ENCODE results near the gene BMF.

Gene BMF

DNA sequence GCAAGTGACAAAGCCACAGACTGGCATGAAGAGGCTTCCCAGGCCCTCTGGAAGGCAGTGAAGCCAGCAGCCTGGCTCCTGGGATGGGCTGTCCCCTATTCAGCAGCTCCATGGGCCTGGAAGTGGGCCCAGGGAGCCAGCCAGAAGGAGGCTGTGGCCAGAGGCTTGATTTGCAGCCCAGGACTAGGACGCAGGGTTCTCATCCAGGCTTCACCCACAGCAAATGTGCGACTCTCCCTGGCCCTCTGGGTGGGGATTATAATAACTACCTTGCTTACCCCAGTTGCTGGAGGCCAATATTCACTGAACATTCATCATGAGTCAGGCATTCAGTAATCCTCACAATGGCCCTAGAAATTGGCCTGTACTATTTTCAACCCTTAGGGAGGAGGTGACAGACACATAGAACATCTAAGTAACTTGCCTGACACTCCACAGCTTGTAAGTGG lies 45.1 kb downstream of the BMF start:
- Histone ChIP-seq H3K4me3 (ENCODE audit: insufficient read depth, low read depth, low read length) (no peak overlapping the region), H3K27me3 (ENCODE audit: control insufficient read depth, insufficient read depth, low read length, poor library complexity, severe bottlenecking) (no peaks in the 10 kb centered on the region), H3K36me3 (ENCODE audit: control insufficient read depth, insufficient read depth, low read length) (no peaks in the 10 kb centered on the region), H3K9me3 (ENCODE audit: control insufficient read depth, low read length) (no peaks in the 10 kb centered on the region), H3K27ac (ENCODE audit: insufficient read depth, low read depth, low read length, poor library complexity, severe bottlenecking) (no peak overlapping the region), H3K4me1 (ENCODE audit: control insufficient read depth, insufficient read depth, low read length) (peaks cover 36% of the 10 kb centered on the region)
- 96 to 98% methylated on average over 2 of the region's 2 CpGs for WGBS, 2 experiments

DNA sequence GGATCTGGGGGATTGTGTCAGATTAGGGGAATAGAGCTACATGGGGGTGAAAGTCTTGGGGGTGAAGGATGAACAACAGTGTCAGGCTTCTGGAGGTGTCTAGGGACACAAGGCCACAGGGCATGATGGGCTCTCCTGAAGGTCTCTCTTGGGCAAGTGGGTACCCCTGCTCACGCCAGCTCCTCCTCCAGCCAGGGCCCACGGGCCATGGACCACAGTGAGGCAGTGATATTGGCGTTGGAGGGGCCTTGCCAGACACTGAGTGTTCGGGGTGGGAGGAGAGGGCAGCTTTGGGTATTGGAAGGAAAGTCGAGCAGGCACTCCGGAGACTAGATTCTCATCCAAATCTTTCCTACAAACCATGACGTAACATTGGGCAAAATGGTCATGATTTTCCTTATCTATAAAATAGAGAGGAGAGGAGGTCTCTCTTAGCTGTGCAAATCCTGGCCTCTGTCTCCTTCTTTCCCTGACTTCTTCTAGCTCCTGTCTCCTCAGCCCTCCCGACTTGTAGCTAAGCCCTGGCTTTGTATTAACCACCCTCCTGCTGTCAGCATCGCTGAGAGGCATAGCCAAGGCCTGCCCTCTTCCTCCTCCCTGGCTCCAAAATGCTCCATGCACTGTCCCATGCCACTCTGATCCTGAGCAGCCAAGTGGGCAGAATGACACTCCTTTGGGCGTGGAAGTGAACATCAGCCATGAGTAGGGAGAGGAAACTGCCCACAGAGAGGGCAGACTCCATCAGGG lies 45.7 kb downstream of the BMF start:
- 75 to 77% methylated on average over 10 of the region's 10 CpGs for WGBS, 2 experiments
- Histone ChIP-seq H3K27me3 (ENCODE audit: control insufficient read depth, insufficient read depth, low read length, poor library complexity, severe bottlenecking) (no peaks in the 10 kb centered on the region), H3K36me3 (ENCODE audit: control insufficient read depth, insufficient read depth, low read length) (no peaks in the 10 kb centered on the region), H3K4me3 (ENCODE audit: insufficient read depth, low read depth, low read length) (no peak overlapping the region), H3K27ac (ENCODE audit: insufficient read depth, low read depth, low read length, poor library complexity, severe bottlenecking) (no peak overlapping the region), H3K4me1 (ENCODE audit: control insufficient read depth, insufficient read depth, low read length) (peaks cover 31% of the 10 kb centered on the region), H3K9me3 (ENCODE audit: control insufficient read depth, low read length) (no peaks in the 10 kb centered on the region)

DNA sequence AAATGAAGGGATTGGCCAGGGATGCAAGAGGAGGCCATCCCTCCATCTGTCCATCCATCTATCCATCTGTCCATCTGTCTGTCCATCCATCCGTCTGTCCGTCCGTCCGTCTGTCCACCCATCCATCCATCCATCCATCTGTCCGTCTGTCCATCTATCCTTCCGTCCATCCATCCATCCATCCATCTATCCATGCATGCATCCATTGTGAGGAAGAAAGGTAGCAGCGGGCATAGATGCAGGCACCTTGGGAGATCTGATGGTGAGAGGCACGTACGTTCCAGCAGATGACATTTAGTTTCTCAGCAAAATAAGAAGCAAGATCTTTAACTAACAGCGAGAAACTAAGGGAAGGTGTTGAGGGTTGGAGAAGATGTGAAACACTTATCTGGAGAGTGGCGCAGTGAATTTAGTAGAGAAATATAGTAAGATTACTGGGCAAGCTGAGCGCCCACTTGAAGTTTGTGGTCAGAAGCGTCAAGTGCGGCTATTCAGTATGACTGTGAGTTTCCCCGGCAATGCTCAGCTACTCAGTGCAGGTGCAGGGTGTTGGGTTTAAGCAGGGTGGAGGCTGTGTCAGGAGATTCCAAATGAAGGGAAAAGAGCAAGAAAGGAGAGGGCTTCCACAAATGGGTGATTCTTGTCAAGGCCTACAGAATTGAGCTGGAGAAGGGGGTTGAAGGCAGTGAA lies 47.3 kb downstream of the BMF start:
- Histone ChIP-seq H3K27ac (ENCODE audit: insufficient read depth, low read depth, low read length, poor library complexity, severe bottlenecking) (no peak overlapping the region), H3K4me1 (ENCODE audit: control insufficient read depth, insufficient read depth, low read length) (peaks cover 21% of the 10 kb centered on the region), H3K27me3 (ENCODE audit: control insufficient read depth, insufficient read depth, low read length, poor library complexity, severe bottlenecking) (no peaks in the 10 kb centered on the region), H3K4me3 (ENCODE audit: insufficient read depth, low read depth, low read length) (no peak overlapping the region), H3K36me3 (ENCODE audit: control insufficient read depth, insufficient read depth, low read length) (no peaks in the 10 kb centered on the region), H3K9me3 (ENCODE audit: control insufficient read depth, low read length) (no peaks in the 10 kb centered on the region)
- 89 to 92% methylated on average over 14 of the region's 15 CpGs for WGBS, 2 experiments

DNA sequence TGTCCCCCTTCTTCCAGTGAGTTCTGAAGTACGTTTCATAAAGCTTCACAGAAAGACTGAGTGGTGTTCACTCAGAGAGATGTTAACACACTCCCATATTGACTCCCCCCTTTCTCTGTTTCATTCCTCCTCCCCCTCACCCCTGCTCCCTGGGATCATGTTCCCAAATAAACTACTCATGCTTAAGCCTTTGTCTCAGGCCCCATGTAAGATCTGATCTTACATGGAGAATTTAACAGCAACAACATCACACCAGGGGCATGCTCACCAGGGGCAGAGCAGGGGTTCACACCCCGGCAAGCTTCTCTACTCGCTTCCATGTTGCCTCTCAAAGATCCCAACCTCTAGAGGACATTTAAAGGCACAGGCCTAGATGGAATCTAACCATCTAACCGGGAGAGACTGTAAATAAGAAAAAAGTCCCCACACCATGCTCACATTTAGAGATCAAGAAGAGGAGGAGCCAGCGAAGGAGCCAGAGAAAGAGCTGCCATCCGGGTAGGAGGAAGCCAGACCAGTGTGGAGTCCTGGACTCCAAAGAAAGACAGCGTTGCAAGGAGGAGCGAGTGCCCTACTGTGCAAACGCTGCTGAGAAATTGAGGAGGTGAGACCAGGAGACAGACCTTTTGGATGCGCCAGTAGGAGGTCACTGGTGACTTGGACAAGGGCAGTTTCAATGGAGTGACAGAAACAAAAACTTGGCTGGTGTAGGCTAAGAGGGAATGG lies 48.3 kb downstream of the BMF start:
- 89 to 90% methylated on average over 10 of the region's 10 CpGs for WGBS, 2 experiments
- H3K4me3 ChIP-seq (ENCODE audit: insufficient read depth, low read depth, low read length): no peak overlapping the region
- H3K4me1 ChIP-seq (ENCODE audit: control insufficient read depth, insufficient read depth, low read length): peaks cover 26% of the 10 kb centered on the region
- H3K27me3 ChIP-seq (ENCODE audit: control insufficient read depth, insufficient read depth, low read length, poor library complexity, severe bottlenecking): no peaks in the 10 kb centered on the region
- H3K27ac ChIP-seq (ENCODE audit: insufficient read depth, low read depth, low read length, poor library complexity, severe bottlenecking): no peak overlapping the region
- no peaks in the 10 kb centered on the region for H3K36me3 ChIP-seq (ENCODE audit: control insufficient read depth, insufficient read depth, low read length)
- H3K9me3 ChIP-seq (ENCODE audit: control insufficient read depth, low read length): no peaks in the 10 kb centered on the region

DNA sequence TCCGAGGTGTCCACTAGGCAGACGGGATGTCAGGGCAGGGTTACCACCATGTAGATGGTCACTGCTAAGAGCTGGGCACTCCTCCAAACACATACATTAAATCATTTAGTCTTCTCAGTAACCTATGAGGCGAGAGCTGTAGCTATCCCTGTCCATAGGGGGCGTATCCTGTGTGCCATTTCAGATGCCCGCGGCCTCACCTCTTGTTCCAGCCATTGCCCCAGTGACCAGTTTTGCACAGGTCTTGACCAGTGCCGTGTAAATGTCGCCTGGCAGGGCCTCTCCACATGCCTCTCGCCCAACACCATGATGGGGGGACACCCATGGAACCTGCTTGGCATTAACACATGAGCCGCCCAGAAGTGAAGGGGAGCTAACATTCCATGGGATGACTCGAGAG lies 48.9 kb downstream of the BMF start:
- 89 to 92% methylated on average over 11 of the region's 11 CpGs for WGBS, 2 experiments
- Histone ChIP-seq H3K27ac (ENCODE audit: insufficient read depth, low read depth, low read length, poor library complexity, severe bottlenecking) (no peak overlapping the region), H3K36me3 (ENCODE audit: control insufficient read depth, insufficient read depth, low read length) (no peaks in the 10 kb centered on the region), H3K4me3 (ENCODE audit: insufficient read depth, low read depth, low read length) (no peak overlapping the region), H3K27me3 (ENCODE audit: control insufficient read depth, insufficient read depth, low read length, poor library complexity, severe bottlenecking) (no peaks in the 10 kb centered on the region), H3K4me1 (ENCODE audit: control insufficient read depth, insufficient read depth, low read length) (peaks cover 32% of the 10 kb centered on the region), H3K9me3 (ENCODE audit: control insufficient read depth, low read length) (no peaks in the 10 kb centered on the region)

DNA sequence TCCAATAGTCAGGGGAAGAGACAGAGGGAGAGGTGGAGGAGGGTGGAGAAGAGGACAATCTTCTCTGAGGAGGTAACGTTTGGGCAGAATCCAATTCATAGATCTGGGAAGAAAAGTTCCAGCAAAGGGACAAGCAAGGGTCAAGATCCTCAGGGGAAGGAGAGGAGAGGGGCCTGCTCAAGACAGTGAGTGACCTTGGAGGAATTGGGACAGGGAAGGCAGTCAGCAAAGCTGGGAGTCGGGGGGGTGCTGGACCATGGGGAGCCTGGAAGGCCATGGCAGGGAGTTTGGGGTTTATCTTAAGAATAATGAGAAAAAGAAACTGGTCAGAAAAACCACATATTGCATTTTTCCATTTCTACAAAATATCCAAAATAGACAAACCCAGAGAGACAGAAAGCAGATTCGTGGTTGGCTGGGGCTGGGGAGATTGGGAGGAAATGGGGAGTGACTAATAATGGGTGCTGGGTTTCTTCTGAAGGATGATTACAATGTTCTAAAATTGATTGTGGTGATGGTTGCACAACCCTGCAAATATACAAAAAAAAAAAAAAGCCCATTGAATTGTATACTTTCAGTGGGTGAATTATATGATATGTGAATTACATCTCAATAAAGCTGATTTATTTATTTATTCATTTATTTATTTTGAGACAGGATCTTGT lies 50.1 kb downstream of the BMF start:
- Histone ChIP-seq H3K4me1 (ENCODE audit: control insufficient read depth, insufficient read depth, low read length) (peaks cover 28% of the 10 kb centered on the region), H3K27ac (ENCODE audit: insufficient read depth, low read depth, low read length, poor library complexity, severe bottlenecking) (no peak overlapping the region), H3K36me3 (ENCODE audit: control insufficient read depth, insufficient read depth, low read length) (no peaks in the 10 kb centered on the region), H3K9me3 (ENCODE audit: control insufficient read depth, low read length) (no peaks in the 10 kb centered on the region), H3K4me3 (ENCODE audit: insufficient read depth, low read depth, low read length) (no peak overlapping the region), H3K27me3 (ENCODE audit: control insufficient read depth, insufficient read depth, low read length, poor library complexity, severe bottlenecking) (no peaks in the 10 kb centered on the region)
- WGBS, 2 experiments: 85 to 92% methylated on average over 3 of the region's 3 CpGs

DNA sequence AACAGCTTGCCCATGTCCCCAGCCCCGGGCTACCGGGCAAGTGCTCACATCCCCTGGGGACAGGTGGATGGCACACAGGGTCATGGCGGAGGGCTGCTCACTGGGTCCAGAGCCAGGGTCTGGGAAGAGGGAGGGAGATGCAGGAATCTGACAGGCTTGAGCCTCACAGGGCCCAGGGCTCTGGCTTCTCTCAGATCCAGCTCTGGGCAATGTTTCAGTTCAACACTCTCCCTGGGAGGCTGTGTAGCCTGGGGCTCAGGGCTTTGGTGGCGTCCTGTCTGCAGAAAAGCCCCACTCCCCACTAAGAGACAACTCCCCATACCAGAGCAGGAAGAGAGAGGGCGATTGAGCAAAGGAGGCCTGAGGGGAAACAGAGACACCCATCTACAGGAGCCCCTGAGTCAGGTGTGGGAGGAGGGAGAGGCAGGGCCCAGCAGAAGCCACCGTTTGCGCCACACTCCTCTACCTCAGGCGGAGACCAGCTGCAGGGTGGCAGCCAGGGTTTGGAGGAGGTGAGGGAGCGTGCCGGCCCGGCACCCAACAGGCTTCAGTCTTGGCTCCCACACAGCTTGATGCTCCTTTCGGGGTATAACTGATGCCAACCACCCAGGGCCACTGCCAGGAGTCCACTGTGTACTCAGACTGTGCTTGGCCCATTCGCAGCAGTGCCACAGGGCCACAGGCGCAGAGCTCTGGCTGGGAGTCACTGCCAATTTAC lies 52.9 kb downstream of the BMF start:
- Histone ChIP-seq H3K27me3 (ENCODE audit: control insufficient read depth, insufficient read depth, low read length, poor library complexity, severe bottlenecking) (no peaks in the 10 kb centered on the region), H3K4me3 (ENCODE audit: insufficient read depth, low read depth, low read length) (no peak overlapping the region), H3K27ac (ENCODE audit: insufficient read depth, low read depth, low read length, poor library complexity, severe bottlenecking) (no peak overlapping the region), H3K4me1 (ENCODE audit: control insufficient read depth, insufficient read depth, low read length) (peaks cover 29% of the 10 kb centered on the region), H3K36me3 (ENCODE audit: control insufficient read depth, insufficient read depth, low read length) (no peaks in the 10 kb centered on the region), H3K9me3 (ENCODE audit: control insufficient read depth, low read length) (no peaks in the 10 kb centered on the region)
- 89 to 91% methylated on average over 14 of the region's 14 CpGs for WGBS, 2 experiments

DNA sequence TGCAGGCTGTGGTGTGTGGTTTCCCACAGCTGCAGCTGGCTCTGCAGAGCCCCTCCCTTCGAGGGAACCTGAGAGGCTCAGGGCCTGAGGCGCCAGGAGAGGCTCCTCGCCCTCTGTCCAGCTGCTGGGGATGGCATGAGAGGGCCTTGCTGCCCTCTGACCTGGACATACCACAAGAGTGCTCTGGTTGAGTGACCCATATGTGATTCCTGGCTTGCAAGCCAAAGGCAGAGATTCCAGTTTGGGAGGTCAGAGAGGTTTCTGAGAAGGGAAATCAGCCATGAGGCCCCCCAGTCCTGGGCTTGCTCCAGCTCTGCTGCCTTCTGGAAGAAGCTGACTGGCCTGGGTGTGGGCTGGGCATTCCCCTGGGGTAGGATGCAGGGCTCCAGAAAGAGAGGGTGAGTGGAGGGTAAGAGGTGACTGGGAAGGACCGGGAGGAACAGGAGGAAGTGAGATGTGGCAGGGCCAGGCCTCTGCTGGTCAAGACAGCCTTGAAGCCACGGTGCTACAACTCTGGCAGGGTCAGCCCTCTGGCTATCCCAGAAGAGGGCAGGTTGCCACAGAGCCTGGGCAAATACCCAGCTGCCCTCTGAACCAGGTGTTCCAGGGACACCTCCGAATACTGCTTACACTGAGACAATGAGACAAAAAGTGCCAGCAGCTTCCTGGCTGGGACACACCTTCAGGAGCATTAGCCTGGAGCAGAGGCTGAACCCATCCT lies 53.7 kb downstream of the BMF start:
- Histone ChIP-seq H3K4me1 (ENCODE audit: control insufficient read depth, insufficient read depth, low read length) (peaks cover 24% of the 10 kb centered on the region), H3K27ac (ENCODE audit: insufficient read depth, low read depth, low read length, poor library complexity, severe bottlenecking) (no peak overlapping the region), H3K9me3 (ENCODE audit: control insufficient read depth, low read length) (no peaks in the 10 kb centered on the region), H3K4me3 (ENCODE audit: insufficient read depth, low read depth, low read length) (no peak overlapping the region), H3K36me3 (ENCODE audit: control insufficient read depth, insufficient read depth, low read length) (no peaks in the 10 kb centered on the region), H3K27me3 (ENCODE audit: control insufficient read depth, insufficient read depth, low read length, poor library complexity, severe bottlenecking) (no peaks in the 10 kb centered on the region)
- 77 to 78% methylated on average over 6 of the region's 6 CpGs for WGBS, 2 experiments

DNA sequence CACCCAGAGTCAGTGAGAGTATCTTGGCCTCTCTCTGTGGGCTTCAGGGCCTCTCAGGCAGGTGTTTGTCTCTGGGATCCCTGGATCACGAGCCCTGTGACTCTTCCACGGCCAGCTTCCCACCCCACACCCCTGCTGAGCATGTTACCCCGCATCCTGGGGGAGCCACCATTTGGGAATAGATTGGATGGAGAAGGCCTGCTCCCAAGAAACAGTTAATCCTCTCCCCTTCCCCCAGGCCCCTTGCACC lies 54.1 kb downstream of the BMF start:
- no peaks in the 10 kb centered on the region for H3K9me3 ChIP-seq (ENCODE audit: control insufficient read depth, low read length)
- H3K36me3 ChIP-seq (ENCODE audit: control insufficient read depth, insufficient read depth, low read length): no peaks in the 10 kb centered on the region
- H3K4me1 ChIP-seq (ENCODE audit: control insufficient read depth, insufficient read depth, low read length): peaks cover 23% of the 10 kb centered on the region
- WGBS, 2 experiments: 72 to 86% methylated on average over 3 of the region's 3 CpGs
- no peak overlapping the region for H3K27ac ChIP-seq (ENCODE audit: insufficient read depth, low read depth, low read length, poor library complexity, severe bottlenecking)
- H3K4me3 ChIP-seq (ENCODE audit: insufficient read depth, low read depth, low read length): no peak overlapping the region
- no peaks in the 10 kb centered on the region for H3K27me3 ChIP-seq (ENCODE audit: control insufficient read depth, insufficient read depth, low read length, poor library complexity, severe bottlenecking)
